Fibroblast of skin of scalp (primary cell): ENCODE data around the gene AHNAK2.

ENCODE experiments used
- DNase-seq: peaks from one replicate; pipeline ENCODE4 v3.0.0-alpha.2; 2013

Gene AHNAK2

DNA sequence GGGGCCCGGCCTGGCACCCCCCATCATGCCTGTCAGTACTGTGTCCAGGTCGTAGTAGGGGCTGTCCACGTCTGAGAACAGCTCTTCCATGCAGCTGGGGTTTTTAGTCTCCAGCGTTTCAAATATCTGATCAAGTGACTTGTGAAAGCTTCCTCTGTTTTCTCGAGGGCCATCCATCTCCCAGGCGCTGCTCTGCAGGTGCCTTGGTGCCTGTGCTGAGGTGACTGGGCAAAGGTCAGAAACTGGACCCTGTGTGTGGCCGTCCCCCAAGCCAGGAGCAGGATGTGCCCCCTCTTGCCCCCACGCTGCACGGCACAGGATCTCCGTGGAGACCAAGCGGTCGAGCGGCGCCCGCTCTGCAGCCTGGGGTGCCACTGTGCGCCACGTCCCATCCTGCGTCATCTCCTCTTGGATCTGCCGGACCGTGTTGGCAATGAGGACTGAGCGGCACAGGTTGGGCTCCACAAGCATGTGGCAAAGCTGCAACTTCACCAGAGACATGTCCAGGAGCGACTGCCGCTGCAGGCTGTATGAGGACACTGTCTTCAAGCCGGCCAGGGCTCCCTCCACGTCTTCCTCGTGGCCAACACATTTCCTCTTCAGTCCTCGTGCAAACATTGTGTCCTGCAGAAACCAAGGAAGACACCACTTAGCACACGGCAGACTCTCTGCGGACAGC lies 33.3 kb upstream of the AHNAK2 start:
- no peak for DNase-seq

GRCh38 chr14:105010891-105011291 lies 32.7 kb upstream of the AHNAK2 start:
- DNase-seq, result no peak

GRCh38 chr14:105010106-105010505 lies 31.9 kb upstream of the AHNAK2 start:
- no peak for DNase-seq

- no peak for DNase-seq
Observed at GRCh38 chr14:105007593-105008264, 29.6 kb upstream of the AHNAK2 start.

DNA sequence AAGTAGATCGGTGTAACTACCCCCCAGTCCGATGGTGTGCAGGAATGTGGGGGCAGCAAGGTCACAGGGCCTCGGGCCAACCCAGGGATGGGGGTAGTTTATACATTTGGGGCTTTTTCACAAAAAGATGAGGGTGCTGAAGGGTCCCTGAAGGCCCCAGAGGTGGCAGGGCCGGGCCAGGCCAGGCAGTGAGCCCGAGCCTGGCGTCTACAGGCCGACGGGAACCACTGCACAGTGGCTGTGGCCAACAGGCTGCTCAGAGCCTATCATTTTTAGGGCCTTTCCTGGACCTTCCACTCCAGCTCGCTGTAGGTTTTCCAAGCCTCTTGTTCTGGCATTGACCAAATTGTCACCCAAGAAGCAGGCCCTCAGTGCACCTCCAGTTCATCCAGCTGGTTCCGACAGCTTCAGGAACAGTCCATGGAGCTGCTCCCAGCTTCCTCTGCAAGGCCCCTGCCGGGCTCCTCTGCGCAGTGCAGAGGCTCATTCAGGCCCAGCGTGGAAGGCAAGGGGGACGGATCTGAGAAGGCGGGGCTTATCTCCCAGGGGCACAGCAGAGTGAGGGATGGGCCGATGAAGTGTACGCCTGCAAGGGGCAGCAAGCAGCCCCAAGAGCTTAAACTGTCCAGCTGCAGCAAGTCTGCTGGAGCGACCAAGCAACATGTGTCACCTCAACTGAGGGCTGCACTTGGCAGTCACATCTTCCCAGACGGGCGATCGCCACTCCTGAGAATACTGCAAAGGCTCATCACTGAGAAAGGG lies 28.8 kb upstream of the AHNAK2 start:
- DNase-seq, result no peak

DNA sequence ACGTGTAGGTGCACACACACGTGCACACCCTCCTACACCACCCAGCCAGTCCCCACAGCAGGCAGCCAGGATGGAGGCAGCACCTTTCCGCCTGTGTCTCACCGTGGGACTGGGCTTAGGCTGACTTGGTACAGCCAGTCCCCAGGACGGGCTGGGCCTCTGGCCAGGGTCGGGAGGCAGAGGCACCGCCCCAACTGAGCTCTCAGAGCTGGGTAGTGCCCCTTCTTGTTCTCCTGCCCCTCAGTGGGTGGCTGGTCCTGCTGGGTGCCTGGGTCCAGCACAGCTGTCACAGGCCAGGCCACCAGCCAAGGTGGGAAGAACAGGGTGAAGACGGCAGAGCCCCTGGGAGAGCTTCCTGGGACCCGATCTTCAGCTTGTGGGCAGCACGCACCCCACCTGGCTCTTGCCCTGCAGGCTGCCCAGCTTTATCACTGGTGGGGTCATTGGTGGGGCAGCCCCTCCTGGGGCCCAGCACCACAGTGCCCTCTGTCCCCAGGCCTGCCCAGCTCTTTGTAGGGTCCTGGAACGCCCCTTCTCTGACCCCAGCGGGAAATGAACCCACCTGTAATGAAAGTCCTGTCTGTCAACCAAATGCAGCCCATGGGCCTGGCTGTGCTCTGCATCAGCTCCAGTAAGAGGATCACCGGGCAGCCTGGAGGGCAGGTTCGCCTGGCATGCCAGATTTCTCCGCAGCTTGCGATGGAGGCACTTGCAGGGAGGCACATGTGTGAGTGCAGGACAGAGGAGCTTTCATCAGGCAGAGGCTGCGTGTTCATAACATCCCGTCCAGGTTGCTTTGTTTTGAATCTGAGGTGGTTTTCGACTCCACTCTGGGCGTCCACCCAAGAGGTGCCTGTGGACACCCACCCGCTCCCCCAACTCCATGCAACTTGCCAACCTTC lies 28.0 kb upstream of the AHNAK2 start:
- DNase-seq, result no peak

DNA sequence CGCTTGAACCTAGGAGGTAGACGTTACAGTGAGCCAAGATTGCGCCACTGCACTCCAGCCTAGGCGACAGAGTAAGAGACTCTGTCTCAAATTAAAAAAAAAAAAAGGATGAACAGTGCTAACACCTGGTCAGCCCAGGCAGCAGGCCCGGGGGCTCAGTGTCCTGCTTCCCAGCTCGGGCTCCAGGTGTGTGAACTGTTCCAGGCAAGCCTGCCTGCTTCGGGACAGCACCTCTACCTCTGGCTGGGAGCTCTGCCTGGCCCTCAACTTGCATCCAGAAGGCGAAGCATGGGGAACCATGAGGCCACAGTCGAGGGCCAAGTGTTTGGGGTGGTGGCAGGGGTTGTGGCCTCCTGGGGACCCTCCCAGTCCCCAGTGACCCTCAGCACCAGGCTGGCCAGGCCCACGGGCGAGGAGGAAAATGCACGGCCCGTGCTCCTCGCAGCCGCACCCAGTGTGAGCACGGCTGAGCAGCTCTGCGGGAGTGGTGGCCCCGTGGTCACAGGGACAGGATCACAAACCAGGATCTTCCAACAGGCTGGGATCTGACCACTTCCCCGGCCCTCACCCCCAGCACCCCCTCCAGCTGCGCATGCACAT lies 27.3 kb upstream of the AHNAK2 start:
- DNase-seq, result no peak

GRCh38 chr14:104999361-104999760 lies 21.2 kb upstream of the AHNAK2 start:
- DNase-seq, result no peak

GRCh38 chr14:104998801-104999200 lies 20.6 kb upstream of the AHNAK2 start:
- DNase-seq, result no peak

- DNase-seq, result no peak
Observed at GRCh38 chr14:104996483-104996882, 18.3 kb upstream of the AHNAK2 start.

GRCh38 chr14:104996032-104996431 lies 17.9 kb upstream of the AHNAK2 start:
- DNase-seq, result no peak

- no peak for DNase-seq
Observed at GRCh38 chr14:104994978-104995377, 16.8 kb upstream of the AHNAK2 start.

DNA sequence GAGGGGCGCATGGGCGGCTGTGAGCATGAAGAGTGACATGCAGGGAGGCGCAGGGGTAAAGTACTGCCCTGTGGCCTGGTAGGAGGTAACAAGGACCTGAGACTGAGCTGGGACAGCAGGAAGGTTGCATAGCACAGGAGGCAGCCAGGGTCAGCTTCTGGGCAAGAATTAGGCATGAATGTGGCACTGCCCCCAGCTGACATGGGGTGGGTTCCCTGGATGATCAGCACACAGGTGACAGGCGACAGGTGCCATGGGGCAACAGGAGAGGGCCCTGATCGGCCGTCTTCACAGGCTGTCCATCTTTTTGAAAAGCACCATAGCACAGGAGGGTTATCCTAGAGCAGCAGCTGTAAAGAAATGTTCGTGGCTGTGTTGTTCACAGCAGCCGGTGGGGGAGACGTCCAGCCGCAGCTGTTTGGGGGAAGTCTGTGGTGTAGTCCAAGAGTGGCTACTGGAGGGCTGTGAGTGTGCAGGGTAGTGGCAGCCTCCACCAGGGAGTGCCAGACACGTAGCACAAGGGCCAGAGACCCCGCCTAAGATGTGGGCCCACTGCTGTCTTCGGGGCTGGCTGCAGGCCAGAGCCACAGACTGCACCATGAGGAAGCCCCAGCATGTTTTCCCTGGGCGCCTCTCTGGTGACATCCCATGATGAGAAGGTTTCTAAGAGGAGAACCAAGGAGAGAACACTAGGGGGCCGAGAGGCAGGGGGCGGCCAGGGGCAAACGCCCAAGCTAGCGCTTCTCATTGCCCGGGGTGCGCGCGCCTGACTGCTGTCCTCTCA lies 15.8 kb upstream of the AHNAK2 start:
- DNase-seq, result no peak

- no peak for DNase-seq
Observed at GRCh38 chr14:104993306-104993705, 15.1 kb upstream of the AHNAK2 start.

DNA sequence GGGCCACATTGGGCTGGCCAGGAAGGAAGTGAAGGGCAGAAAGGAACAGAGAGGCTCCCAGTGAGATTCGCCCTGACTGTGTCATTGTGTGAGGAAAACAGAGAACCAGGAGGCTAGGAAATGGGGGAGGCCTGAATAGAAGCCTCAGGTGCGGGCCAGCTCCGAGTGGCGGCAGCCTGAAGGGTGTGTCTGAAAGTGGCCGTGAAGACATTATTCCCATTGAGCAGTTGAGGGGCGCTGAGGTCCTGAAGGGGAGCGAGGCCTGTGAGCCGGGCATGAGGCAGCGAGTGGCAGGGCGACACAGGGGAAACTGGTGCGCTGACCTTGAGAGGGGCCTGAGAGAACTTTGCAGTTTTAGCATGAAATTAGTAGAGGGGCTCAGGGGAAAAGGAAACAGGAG lies 14.3 kb upstream of the AHNAK2 start:
- no peak for DNase-seq

- DNase-seq, result no peak
Observed at GRCh38 chr14:104991896-104992230, 13.7 kb upstream of the AHNAK2 start.

DNA sequence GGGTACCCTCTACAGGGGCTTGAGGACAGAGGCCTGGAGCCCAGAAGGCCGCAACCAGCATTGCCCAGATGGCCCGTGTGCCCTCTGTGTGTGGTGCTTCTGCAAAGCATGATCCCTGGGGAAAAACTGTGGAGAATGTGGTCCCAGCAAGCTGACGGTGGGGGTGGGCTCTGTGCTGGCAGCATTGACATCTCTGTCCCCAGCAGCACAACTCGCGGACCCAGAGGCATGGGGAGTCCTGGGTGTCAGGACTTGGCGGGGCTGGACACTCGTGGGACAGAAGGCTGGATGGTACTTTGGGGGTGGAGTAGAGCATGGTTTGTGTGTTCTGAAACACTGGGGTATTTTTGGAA lies 11.8 kb upstream of the AHNAK2 start:
- DNase-seq, result no peak

DNA sequence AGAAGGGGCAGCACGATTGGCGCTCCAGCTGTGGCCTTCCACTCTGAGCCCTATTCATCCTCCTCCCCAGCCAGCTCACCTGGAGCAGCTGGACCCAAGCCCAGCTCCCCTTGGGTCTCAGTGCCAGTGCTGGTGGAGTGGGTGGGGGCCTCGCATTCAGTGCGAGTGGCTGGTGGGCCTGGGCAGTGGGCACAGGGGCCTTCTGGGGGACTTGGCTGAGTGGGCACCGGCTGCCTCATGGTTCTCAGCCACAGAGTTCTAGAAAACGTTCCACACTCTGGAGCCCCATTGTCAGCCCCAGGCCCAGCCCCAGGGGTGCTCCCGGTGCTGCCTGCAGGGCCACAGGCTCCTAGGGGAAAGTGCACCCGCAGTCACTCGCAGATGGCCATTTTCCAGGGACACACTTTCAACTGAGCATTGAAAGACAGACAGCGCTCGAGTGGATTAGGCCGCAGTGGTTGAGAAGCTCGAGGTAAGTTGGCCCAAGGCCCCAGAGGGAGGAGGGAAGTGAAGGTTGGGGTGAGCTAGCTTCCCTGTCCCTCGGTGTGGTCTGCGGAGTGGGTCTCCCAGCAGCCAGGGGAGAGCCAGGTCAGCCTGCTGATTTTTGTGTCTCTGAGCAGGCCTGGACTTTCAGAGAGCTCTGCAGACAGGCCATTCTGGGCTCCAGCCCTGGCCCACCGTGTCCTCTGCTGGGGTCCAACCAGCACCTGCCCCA lies 11.2 kb upstream of the AHNAK2 start:
- DNase-seq, result no peak

- no peak for DNase-seq
Observed at GRCh38 chr14:104986487-104987164, 8.5 kb upstream of the AHNAK2 start.
